ENCODE measurements around the gene NUMBL. TPM values are rescaled to one million over a fixed set of nuclear protein-coding genes. Genes with fewer than 3 reads are reported as not detected.

NUMBL gene
- total and polyA plus RNA-seq, 9 of the 15 experiments (the other 6 are each of a cell fraction or from before 2014, with no cell fraction given): 0.39 to 38.6 (median 6.6) TPM

DNA sequence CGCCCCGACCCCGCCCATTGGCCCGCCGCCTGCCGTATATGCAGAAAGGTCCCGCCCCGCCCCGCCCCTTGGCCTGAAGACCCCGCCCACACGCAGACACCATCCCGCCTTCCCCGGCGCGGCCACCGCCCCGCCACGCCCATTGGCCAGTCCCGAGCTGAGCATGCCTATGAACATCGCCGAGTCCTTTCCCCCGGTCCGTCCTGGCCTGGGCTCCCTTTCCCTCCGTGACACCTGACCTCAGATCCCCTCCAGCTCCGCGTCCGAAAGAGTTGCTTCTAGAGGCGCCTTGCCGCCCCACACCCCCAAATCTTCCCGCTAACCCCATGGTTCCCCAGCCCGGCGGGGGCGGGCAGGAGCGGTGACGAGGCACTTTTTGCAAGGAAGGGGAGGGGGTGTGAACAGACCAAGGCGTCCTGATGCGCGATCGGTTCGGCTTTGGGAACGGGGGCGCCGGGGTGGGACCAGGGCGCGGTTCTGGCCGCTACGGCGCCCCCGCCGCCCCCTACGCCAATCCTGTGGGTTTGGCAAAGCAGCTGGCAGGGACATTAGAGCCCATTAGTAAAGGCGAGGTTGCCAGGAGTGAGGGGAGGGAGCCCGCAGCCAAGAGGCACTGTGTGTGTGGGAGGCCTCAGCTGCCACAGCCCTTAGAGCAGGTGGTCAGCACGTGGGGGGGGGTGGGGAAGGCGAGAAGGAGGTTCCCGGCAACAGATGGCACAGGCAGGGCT, 406 bp upstream of the NUMBL start (continued):
- TF ChIP-seq CHD4 (IDR thresholded peaks at IDR 0.05; ENCODE audit: insufficient read depth, insufficient replicate concordance, low read depth, low read length, poor library complexity, severe bottlenecking) (no peak), SMAD2 (IDR thresholded peaks at IDR 0.05; ENCODE audit: low read depth, low read length) (no peak), GATAD2B (IDR thresholded peaks at IDR 0.05; ENCODE audit: borderline replicate concordance) (no peak), MEF2A (IDR thresholded peaks at IDR 0.05; ENCODE audit: control insufficient read depth, low read depth, low read length) (no peak), MYBL2 (IDR thresholded peaks at IDR 0.05; ENCODE audit: low read depth) (no peak), MYBL2 (CRISPR knock-in tag; IDR thresholded peaks at IDR 0.05; ENCODE audit: borderline replicate concordance) (no peak), ZNF3 (CRISPR knock-in tag; IDR thresholded peaks at IDR 0.05) (no peak), ZSCAN32 (CRISPR knock-in tag; IDR thresholded peaks at IDR 0.05) (no peak), ZC3H8 (IDR thresholded peaks at IDR 0.05) (no peak), MCM2 (IDR thresholded peaks at IDR 0.05; ENCODE audit: low read depth) (no peak), RCOR1 (IDR thresholded peaks at IDR 0.05; ENCODE audit: borderline replicate concordance in 1 of 2, low read depth in 2 of 2, low read length in 2 of 2) (no peak; a peak in 1 of 4 replicates), TBP (optimal IDR thresholded peaks at IDR 0.05; ENCODE audit: low read depth, low read length) (peak; percentile 50), TEAD2 (tag; IDR thresholded peaks at IDR 0.05) (no peak), RAD21 (CRISPR knock-in tag; conservative IDR thresholded peaks at IDR 0.05 in 1 of 2, IDR thresholded peaks at IDR 0.05 in 1 of 2) (0 out of 4 replicates have a peak, but pooled peaks of 1 of the 2 experiments have one; percentile 10), NFRKB (IDR thresholded peaks at IDR 0.05; ENCODE audit: low read depth) (peak; percentile 69; the same call in 1 of the 2 replicates), ZNF77 (CRISPR knock-in tag; IDR thresholded peaks at IDR 0.05) (no peak), ZBTB7A (IDR thresholded peaks at IDR 0.05; ENCODE audit: borderline replicate concordance, control insufficient read depth, low read depth, low read length) (peak; percentile 34; the same call in 1 of the 2 replicates), CBX5 (IDR thresholded peaks at IDR 0.05; ENCODE audit: borderline replicate concordance, low read depth) (no peak)
- TF ChIP-seq, protein P1, sequence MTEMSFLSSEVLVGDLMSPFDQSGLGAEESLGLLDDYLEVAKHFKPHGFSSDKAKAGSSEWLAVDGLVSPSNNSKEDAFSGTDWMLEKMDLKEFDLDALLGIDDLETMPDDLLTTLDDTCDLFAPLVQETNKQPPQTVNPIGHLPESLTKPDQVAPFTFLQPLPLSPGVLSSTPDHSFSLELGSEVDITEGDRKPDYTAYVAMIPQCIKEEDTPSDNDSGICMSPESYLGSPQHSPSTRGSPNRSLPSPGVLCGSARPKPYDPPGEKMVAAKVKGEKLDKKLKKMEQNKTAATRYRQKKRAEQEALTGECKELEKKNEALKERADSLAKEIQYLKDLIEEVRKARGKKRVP (CRISPR knock-in tag; IDR thresholded peaks at IDR 0.05): no peak
- TF ChIP-seq, protein P2, sequence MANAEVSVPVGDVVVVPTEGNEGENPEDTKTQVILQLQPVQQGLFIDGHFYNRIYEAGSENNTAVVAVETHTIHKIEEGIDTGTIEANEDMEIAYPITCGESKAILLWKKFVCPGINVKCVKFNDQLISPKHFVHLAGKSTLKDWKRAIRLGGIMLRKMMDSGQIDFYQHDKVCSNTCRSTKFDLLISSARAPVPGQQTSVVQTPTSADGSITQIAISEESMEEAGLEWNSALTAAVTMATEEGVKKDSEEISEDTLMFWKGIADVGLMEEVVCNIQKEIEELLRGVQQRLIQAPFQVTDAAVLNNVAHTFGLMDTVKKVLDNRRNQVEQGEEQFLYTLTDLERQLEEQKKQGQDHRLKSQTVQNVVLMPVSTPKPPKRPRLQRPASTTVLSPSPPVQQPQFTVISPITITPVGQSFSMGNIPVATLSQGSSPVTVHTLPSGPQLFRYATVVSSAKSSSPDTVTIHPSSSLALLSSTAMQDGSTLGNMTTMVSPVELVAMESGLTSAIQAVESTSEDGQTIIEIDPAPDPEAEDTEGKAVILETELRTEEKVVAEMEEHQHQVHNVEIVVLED (CRISPR knock-in tag; IDR thresholded peaks at IDR 0.05): 0 out of 2 replicates have a peak, but pooled peaks have one; percentile 28
- TF ChIP-seq, protein P3, sequence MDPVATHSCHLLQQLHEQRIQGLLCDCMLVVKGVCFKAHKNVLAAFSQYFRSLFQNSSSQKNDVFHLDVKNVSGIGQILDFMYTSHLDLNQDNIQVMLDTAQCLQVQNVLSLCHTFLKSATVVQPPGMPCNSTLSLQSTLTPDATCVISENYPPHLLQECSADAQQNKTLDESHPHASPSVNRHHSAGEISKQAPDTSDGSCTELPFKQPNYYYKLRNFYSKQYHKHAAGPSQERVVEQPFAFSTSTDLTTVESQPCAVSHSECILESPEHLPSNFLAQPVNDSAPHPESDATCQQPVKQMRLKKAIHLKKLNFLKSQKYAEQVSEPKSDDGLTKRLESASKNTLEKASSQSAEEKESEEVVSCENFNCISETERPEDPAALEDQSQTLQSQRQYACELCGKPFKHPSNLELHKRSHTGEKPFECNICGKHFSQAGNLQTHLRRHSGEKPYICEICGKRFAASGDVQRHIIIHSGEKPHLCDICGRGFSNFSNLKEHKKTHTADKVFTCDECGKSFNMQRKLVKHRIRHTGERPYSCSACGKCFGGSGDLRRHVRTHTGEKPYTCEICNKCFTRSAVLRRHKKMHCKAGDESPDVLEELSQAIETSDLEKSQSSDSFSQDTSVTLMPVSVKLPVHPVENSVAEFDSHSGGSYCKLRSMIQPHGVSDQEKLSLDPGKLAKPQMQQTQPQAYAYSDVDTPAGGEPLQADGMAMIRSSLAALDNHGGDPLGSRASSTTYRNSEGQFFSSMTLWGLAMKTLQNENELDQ (CRISPR knock-in tag; IDR thresholded peaks at IDR 0.05; ENCODE audit: borderline replicate concordance): no peak
- TF ChIP-seq, protein P4, sequence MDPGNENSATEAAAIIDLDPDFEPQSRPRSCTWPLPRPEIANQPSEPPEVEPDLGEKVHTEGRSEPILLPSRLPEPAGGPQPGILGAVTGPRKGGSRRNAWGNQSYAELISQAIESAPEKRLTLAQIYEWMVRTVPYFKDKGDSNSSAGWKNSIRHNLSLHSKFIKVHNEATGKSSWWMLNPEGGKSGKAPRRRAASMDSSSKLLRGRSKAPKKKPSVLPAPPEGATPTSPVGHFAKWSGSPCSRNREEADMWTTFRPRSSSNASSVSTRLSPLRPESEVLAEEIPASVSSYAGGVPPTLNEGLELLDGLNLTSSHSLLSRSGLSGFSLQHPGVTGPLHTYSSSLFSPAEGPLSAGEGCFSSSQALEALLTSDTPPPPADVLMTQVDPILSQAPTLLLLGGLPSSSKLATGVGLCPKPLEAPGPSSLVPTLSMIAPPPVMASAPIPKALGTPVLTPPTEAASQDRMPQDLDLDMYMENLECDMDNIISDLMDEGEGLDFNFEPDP (CRISPR knock-in tag; IDR thresholded peaks at IDR 0.05): no peak

Measured in K562 (cell line).